OCI-LY1 (cell line): ENCODE data around the gene CRYGA.
"Not testable (repeated sequence)": the region's sequence is repeated elsewhere in the genome, so short reads cannot be mapped to it uniquely, and the experiment has no call there.

Experiments used
- H2AFZ ChIP-seq: fragments of 200-600 bp; sonication (generic), shearing (Covaris generic); 2 replicates; pipeline ENCODE4 v1.6.0; 2014; ENCODE audit warnings: antibody characterized with exemption, mild to moderate bottlenecking, low read length
- H3F3A ChIP-seq: fragments of 200-600 bp; sonication (generic), shearing (Covaris generic); 2 replicates; pipeline ENCODE4 v1.6.0; 2014; ENCODE audit warnings: mild to moderate bottlenecking, antibody characterized with exemption, low read length, moderate library complexity; ENCODE audit not compliant: insufficient read depth
- H3K27ac ChIP-seq: fragments of 200-600 bp; sonication (generic); 2 replicates; pipeline ENCODE4 v1.5.1; 2014; ENCODE audit warnings: low read length, mixed run types, mild to moderate bottlenecking, low read depth; ENCODE audit not compliant: poor library complexity, severe bottlenecking
- H3K27me3 ChIP-seq: fragments of 200-600 bp; sonication (generic); 2 replicates; pipeline ENCODE4 v1.6.0; 2014; ENCODE audit warnings: antibody characterized with exemption, mild to moderate bottlenecking, low read length, moderate library complexity; ENCODE audit not compliant: insufficient read depth
- H3K36me3 ChIP-seq: fragments of 200-600 bp; sonication (generic); 2 replicates; pipeline ENCODE4 v1.6.1; 2014; ENCODE audit warnings: mild to moderate bottlenecking, antibody characterized with exemption, low read length, moderate library complexity, mixed read lengths; ENCODE audit not compliant: insufficient read depth
- H3K4me1 ChIP-seq: fragments of 200-600 bp; sonication (generic); 2 replicates; pipeline ENCODE4 v1.5.1; 2014; ENCODE audit warnings: mild to moderate bottlenecking, low read length, moderate library complexity; ENCODE audit not compliant: insufficient read depth, severe bottlenecking
- H3K4me2 ChIP-seq: fragments of 200-600 bp; sonication (generic), shearing (Covaris generic); 2 replicates; pipeline ENCODE4 v1.6.1; 2014; ENCODE audit warnings: low read length
- H3K4me3 ChIP-seq: fragments of 200-600 bp; sonication (generic); 2 replicates; pipeline ENCODE4 v1.5.1; 2014; ENCODE audit warnings: low read length, low read depth, mild to moderate bottlenecking, mixed read lengths; ENCODE audit not compliant: poor library complexity, severe bottlenecking
- H3K79me2 ChIP-seq: fragments of 200-600 bp; shearing (Covaris generic); 2 replicates; pipeline ENCODE4 v1.6.1; 2016; ENCODE audit warnings: mixed run types, low read length, mixed read lengths; ENCODE audit not compliant: insufficient read depth
- H3K9ac ChIP-seq: fragments of 200-600 bp; sonication (generic), shearing (Covaris generic); 2 replicates; pipeline ENCODE4 v1.6.1; 2014; ENCODE audit warnings: mild to moderate bottlenecking, low read length, mixed read lengths
- H3K9me2 ChIP-seq: fragments of 200-600 bp; sonication (generic), shearing (Covaris generic); 2 replicates; pipeline ENCODE4 v1.6.1; 2014; ENCODE audit warnings: low read depth, mild to moderate bottlenecking, low read length, mixed read lengths
- H3K9me3 ChIP-seq: fragments of 200-600 bp; shearing (Covaris generic); 2 replicates; pipeline ENCODE4 v1.6.1; 2014; ENCODE audit warnings: low read length, mixed read lengths
- H4K20me1 ChIP-seq: fragments of 200-600 bp; sonication (generic), shearing (Covaris generic); 2 replicates; pipeline ENCODE4 v1.6.0; 2016; ENCODE audit warnings: mild to moderate bottlenecking, low read length; ENCODE audit not compliant: insufficient read depth
- CTCF ChIP-seq: fragments of 200-600 bp; sonication (generic), shearing (Covaris generic); IDR thresholded peaks from 2 replicates; pipeline ENCODE4 v1.5.1; 2017; ENCODE audit warnings: mild to moderate bottlenecking, antibody characterized with exemption, low read length, moderate library complexity, mixed read lengths
- EZH2 ChIP-seq: fragments of 200-600 bp; sonication (generic), shearing (Covaris generic); IDR thresholded peaks from 2 replicates; pipeline ENCODE4 v1.8.0; 2017; ENCODE audit warnings: borderline replicate concordance, mixed run types, mild to moderate bottlenecking, antibody characterized with exemption, low read length, moderate library complexity, mixed read lengths

The CRYGA gene

GRCh38 chr2:208142925-208143799, 20.2 kb downstream of the CRYGA start:
- no peak overlapping the region for H3K9ac ChIP-seq
- H3K9me3 ChIP-seq = no peaks in the 10 kb centered on the region
- no peak for TF ChIP-seq CTCF
- TF ChIP-seq EZH2 = no peak

GRCh38 chr2:208142240-208142924, 21.0 kb downstream of the CRYGA start:
- H3K4me2 ChIP-seq = no peak overlapping the region
- no peaks in the 10 kb centered on the region for H3F3A ChIP-seq
- H3K9me2 ChIP-seq = no peaks in the 10 kb centered on the region
- H3K27ac ChIP-seq = no peak overlapping the region
- H4K20me1 ChIP-seq = no peaks in the 10 kb centered on the region
- no peaks in the 10 kb centered on the region for H3K27me3 ChIP-seq
- no peak overlapping the region for H3K4me3 ChIP-seq
- no peaks in the 10 kb centered on the region for H3K9me3 ChIP-seq
- H3K4me1 ChIP-seq = no peaks in the 10 kb centered on the region
- no peaks in the 10 kb centered on the region for H3K79me2 ChIP-seq
- H3K9ac ChIP-seq = no peak overlapping the region
- no peaks in the 10 kb centered on the region for H3K36me3 ChIP-seq
- no peak overlapping the region for H2AFZ ChIP-seq
- TF ChIP-seq EZH2 (no peak), CTCF (no peak)

More at GRCh38 chr2:208142925-208143799, 20.2 kb downstream of the CRYGA start:
- H3K79me2 ChIP-seq = no peaks in the 10 kb centered on the region
- H3K27ac ChIP-seq = no peak overlapping the region
- H3K4me3 ChIP-seq = no peak overlapping the region
- H4K20me1 ChIP-seq = no peaks in the 10 kb centered on the region
- H3K4me2 ChIP-seq = no peak overlapping the region
- H3K36me3 ChIP-seq = no peaks in the 10 kb centered on the region
- H3K9me2 ChIP-seq = no peaks in the 10 kb centered on the region
- no peaks in the 10 kb centered on the region for H3K4me1 ChIP-seq
- H2AFZ ChIP-seq = no peak overlapping the region
- no peaks in the 10 kb centered on the region; the same call in 1 of the 2 replicates for H3K27me3 ChIP-seq
- H3F3A ChIP-seq = no peaks in the 10 kb centered on the region

GRCh38 chr2:208139447-208139846, 23.9 kb downstream of the CRYGA start:
- no peak for TF ChIP-seq CTCF
- no peak for TF ChIP-seq EZH2
- no peaks in the 10 kb centered on the region for H3K4me1 ChIP-seq
- no peaks in the 10 kb centered on the region for H4K20me1 ChIP-seq
- no peaks in the 10 kb centered on the region for H3F3A ChIP-seq
- no peaks in the 10 kb centered on the region for H3K27me3 ChIP-seq
- H3K9ac ChIP-seq = no peak overlapping the region
- H3K36me3 ChIP-seq = no peaks in the 10 kb centered on the region
- no peaks in the 10 kb centered on the region for H3K79me2 ChIP-seq
- no peaks in the 10 kb centered on the region for H3K9me2 ChIP-seq
- H3K9me3 ChIP-seq = no peaks in the 10 kb centered on the region
- no peak overlapping the region for H2AFZ ChIP-seq
- no peak overlapping the region for H3K4me3 ChIP-seq
- H3K4me2 ChIP-seq = no peak overlapping the region
- no peak overlapping the region for H3K27ac ChIP-seq

GRCh38 chr2:208138334-208138733, 25.1 kb downstream of the CRYGA start:
- not testable (repeated sequence) for H4K20me1 ChIP-seq, H3K9me3 ChIP-seq, H3K4me3 ChIP-seq, H3K79me2 ChIP-seq, H3K36me3 ChIP-seq, H3F3A ChIP-seq, H3K27me3 ChIP-seq, H2AFZ ChIP-seq, H3K27ac ChIP-seq, H3K4me2 ChIP-seq, H3K4me1 ChIP-seq, H3K9me2 ChIP-seq, H3K9ac ChIP-seq
